ENCODE measurements around the gene ERO1B.

DNA sequence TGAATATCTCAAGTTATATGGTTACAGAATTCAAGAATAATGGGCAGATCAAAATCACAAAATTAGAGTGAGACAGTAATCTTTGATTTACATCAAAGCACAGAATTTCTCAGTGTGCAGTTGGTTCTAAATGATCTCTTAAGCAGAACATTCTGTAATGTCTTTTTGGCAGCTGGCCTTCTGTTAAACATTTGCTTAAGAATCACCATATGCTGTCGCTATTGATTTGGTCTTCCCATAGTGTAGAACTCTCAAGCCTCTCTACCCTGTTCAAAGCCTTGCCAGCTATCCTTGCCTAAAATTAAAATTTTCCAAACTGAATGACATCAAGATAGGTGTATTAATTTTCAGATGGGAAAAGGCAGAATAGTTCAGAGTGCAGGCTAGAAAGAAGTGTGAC, 38.9 kb upstream of the ERO1B start:
- TF ChIP-seq CEBPB (IDR thresholded peaks at IDR 0.05; ENCODE audit: low read depth, low read length) (no peak), CTCF (conservative IDR thresholded peaks at IDR 0.05; ENCODE audit: low read depth, low read length) (no peak), POLR2A (IDR thresholded peaks at IDR 0.05; ENCODE audit: low read depth, low read length) (no peak), MAZ (IDR thresholded peaks at IDR 0.05; ENCODE audit: borderline replicate concordance, low read depth, low read length) (no peak), RAD21 (IDR thresholded peaks at IDR 0.05; ENCODE audit: low read length) (no peak)
